Endothelial cell of umbilical vein (primary cell): ENCODE data around the gene PARD3B. TPM values are rescaled to one million over a fixed set of nuclear protein-coding genes. Genes with fewer than 3 reads are reported as not detected.

Experiments used
- BruUV-seq: library from RNA; stranded (reverse); fragments of 400-500 nt; replicated peaks from 2 replicates; lab custom pipeline; 2021; lab: Mats Ljungman, UMichigan
- CTCF ChIA-PET: fragments of 300-600, 350-600 bp; sonication (Branson Sonifier 250); formaldehyde crosslinking; loops from one replicate; lab custom pipeline; 2021; ENCODE audit warnings: antibody characterized with exemption, inconsistent platforms; lab: Charles Lee
- POLR2A ChIA-PET: fragments of 300-600, 350-600 bp; sonication (Branson Sonifier 250); formaldehyde crosslinking; loops from one replicate; lab custom pipeline; 2021; ENCODE audit warnings: antibody characterized with exemption, inconsistent platforms; lab: Charles Lee
- DNase-seq: peaks from one replicate; pipeline ENCODE4 v3.0.0-alpha.2; 2011; ENCODE audit warnings: low read depth, low spot score
- FAIRE-seq: peaks from 2 replicates; lab custom pipeline; 2011; peaks lifted over from hg19 to GRCh38; lab: Jason Lieb, UNC
- H2AFZ ChIP-seq: 2 replicates; pipeline ENCODE4 v1.6.0; 2012; ENCODE audit warnings: low read depth, low read length, control low read depth, inconsistent platforms
- H3K27ac ChIP-seq: 2 replicates; pipeline ENCODE4 v1.5.1; 2011; ENCODE audit warnings: low read depth, mild to moderate bottlenecking, control low read depth, low read length, moderate library complexity; ENCODE audit not compliant: insufficient read depth
- H3K27me3 ChIP-seq, 2 experiments: 2 replicates each; pipeline versions ENCODE4 v1.6.0 to v1.6.1; 2011; ENCODE audit warnings: low read length in 2 of 2, mixed read lengths in 1 of 2; ENCODE audit not compliant: control insufficient read depth in 2 of 2, insufficient read depth in 2 of 2
- H3K36me3 ChIP-seq, 2 experiments: 2 replicates in 1 of 2; 3 replicates in 1 of 2; pipeline ENCODE4 v1.5.1; 2011; ENCODE audit warnings: low read length in 2 of 2, mild to moderate bottlenecking in 1 of 2, moderate library complexity in 1 of 2; ENCODE audit not compliant: control insufficient read depth in 2 of 2, insufficient read depth in 2 of 2; ENCODE audit errors: extremely low read depth in 1 of 2
- H3K4me1 ChIP-seq: 3 replicates; pipeline ENCODE4 v1.5.1; 2011; ENCODE audit warnings: mild to moderate bottlenecking, low read length; ENCODE audit not compliant: control insufficient read depth, insufficient read depth; ENCODE audit errors: extremely low read depth
- H3K4me2 ChIP-seq: 2 replicates; pipeline ENCODE4 v1.6.1; 2011; ENCODE audit warnings: low read length, control low read depth, mixed read lengths; ENCODE audit not compliant: insufficient read depth
- H3K4me3 ChIP-seq, 3 experiments: fragments of 200-600 bp in 1 of 3; sonication (generic), shearing (Covaris generic) in 1 of 3; replicated peaks in 1 of 3; 2 replicates each; pipeline ENCODE4 v1.5.1; 2011 to 2016; ENCODE audit warnings: control low read depth in 3 of 3, low read length in 3 of 3, mild to moderate bottlenecking in 2 of 3, inconsistent platforms in 1 of 3, low read depth in 1 of 3, moderate library complexity in 1 of 3; ENCODE audit not compliant: insufficient read depth in 1 of 3
- H3K79me2 ChIP-seq: 2 replicates; pipeline ENCODE4 v1.6.0; 2012; ENCODE audit warnings: low read length, inconsistent platforms; ENCODE audit not compliant: control insufficient read depth, insufficient read depth
- H3K9ac ChIP-seq: replicated peaks from 2 replicates; pipeline ENCODE3; 2011; ENCODE audit warnings: low read length, control low read depth; ENCODE audit not compliant: insufficient read depth; ENCODE audit errors: extremely low read depth
- H3K9me1 ChIP-seq: replicated peaks from 3 replicates; pipeline ENCODE4 v1.6.0; 2011; ENCODE audit warnings: mild to moderate bottlenecking, low read length; ENCODE audit not compliant: control insufficient read depth, insufficient read depth; ENCODE audit errors: extremely low read depth
- H3K9me3 ChIP-seq: replicated peaks from 2 replicates; pipeline ENCODE4 v1.5.1; 2012; ENCODE audit warnings: low read length, inconsistent platforms; ENCODE audit not compliant: control insufficient read depth, insufficient read depth
- H4K20me1 ChIP-seq: replicated peaks from 2 replicates; pipeline ENCODE3; 2011; ENCODE audit warnings: mild to moderate bottlenecking, low read length; ENCODE audit not compliant: control insufficient read depth, insufficient read depth; ENCODE audit errors: extremely low read depth
- EZH2 ChIP-seq: IDR thresholded peaks from 2 replicates; pipeline ENCODE4 v1.6.1; 2012; ENCODE audit warnings: borderline replicate concordance, low read depth, mild to moderate bottlenecking, moderate library complexity, low read length, inconsistent platforms; ENCODE audit not compliant: severe bottlenecking
- FOS ChIP-seq: IDR thresholded peaks from 2 replicates; pipeline ENCODE4 v1.6.1; 2011; ENCODE audit warnings: mild to moderate bottlenecking, low read length, moderate library complexity, borderline replicate concordance; ENCODE audit not compliant: insufficient read depth
- GATA2 ChIP-seq: IDR thresholded peaks from 2 replicates; pipeline ENCODE4 v1.7.0; 2011; ENCODE audit warnings: low read depth, mild to moderate bottlenecking, moderate library complexity, mixed read lengths, low read length; ENCODE audit not compliant: insufficient read length, insufficient read depth
- JUN ChIP-seq: IDR thresholded peaks from 2 replicates; pipeline ENCODE4 v1.6.1; 2011; ENCODE audit warnings: borderline replicate concordance, low read depth; ENCODE audit not compliant: insufficient read length, insufficient read depth
- MYC ChIP-seq: IDR thresholded peaks from one replicate; pipeline ENCODE4 v1.6.1; 2011; ENCODE audit warnings: mild to moderate bottlenecking, low read depth, low read length
- POLR2A ChIP-seq: IDR thresholded peaks from 2 replicates; pipeline ENCODE4 v1.6.1; 2012; ENCODE audit warnings: low read depth, mild to moderate bottlenecking, control low read depth, low read length
- POLR2AphosphoS5 ChIP-seq: IDR thresholded peaks from 2 replicates; pipeline ENCODE4 v1.6.1; 2012; ENCODE audit warnings: low read depth, mild to moderate bottlenecking, control low read depth, low read length, moderate library complexity; ENCODE audit not compliant: insufficient read depth
- dilution Hi-C: fragments of 300-500 bp; cut with MboI; formaldehyde crosslinking; loops from one replicate; pipeline ENCODE4 v1.15.0; 2019; ENCODE audit warnings: low sequenced_read_pairs; ENCODE audit not compliant: extremely low pct_ligation_motif_present
- intact Hi-C: fragments of 100-400 bp; cut with micrococcal nuclease; formaldehyde crosslinking; loops from one replicate; pipeline ENCODE4 v1.10.0; 2022
- polyA plus RNA-seq, 4 experiments: library from polyadenylated mRNA; depleted of rRNA in 3 of 4; stranded (reverse) in 3 of 4; unstranded in 1 of 4; fragments of >200 nt; gene quantifications; 2 replicates each; pipeline versions ENCODE4 v1.2.1 to v1.2.3, GENCODE V29; 2011 to 2012; ENCODE audit warnings: missing spikeins in 1 of 4
- total RNA-seq: library from RNA; stranded (reverse); gene quantifications from 2 replicates; pipeline ENCODE4 v1.2.3, GENCODE V29; 2021
- TF ChIP-seq, protein P1 (sequence below): IDR thresholded peaks from 2 replicates; pipeline ENCODE4 v1.6.1; 2011; ENCODE audit not compliant: insufficient read depth, insufficient read length
- TF ChIP-seq, protein P2 (sequence below), 2 donors: IDR thresholded peaks; 1 replicate in 1 of 2; 2 replicates in 1 of 2; pipeline ENCODE4 v1.5.1; 2011; ENCODE audit warnings: low read length in 2 of 2, mild to moderate bottlenecking in 2 of 2, moderate library complexity in 2 of 2, control low read depth in 1 of 2, inconsistent platforms in 1 of 2, low read depth in 1 of 2; ENCODE audit not compliant: insufficient read depth in 1 of 2; ENCODE audit errors: extremely low read depth in 1 of 2

The PARD3B gene
- total and polyA plus RNA-seq, 2 donors (not counting 3 experiments of a cell fraction or from before 2014, with no cell fraction given), result 2.2 to 30.9 TPM

- ChIA-PET CTCF (interaction anchor here (1.0 to 2.1 kb wide), 5 partner anchors 8 to 212 kb away, joined by 3 to 7 read pairs (median 3); no protein-coding TSS in a partner anchor), POLR2A (no interaction called here)
- no peak for DNase-seq
- BruUV-seq, result no TSS peak
- Histone ChIP-seq H3K4me2 (no peak overlapping the region), H3K9ac (no peak overlapping the region), H3K4me1 (no peaks in the 10 kb centered on the region), H2AFZ (no peak overlapping the region), H3K4me3 (no peak overlapping the region), H4K20me1 (no peaks in the 10 kb centered on the region), H3K36me3 (no peaks in the 10 kb centered on the region), H3K9me1 (no peaks in the 10 kb centered on the region), H3K79me2 (no peaks in the 10 kb centered on the region), H3K27me3 (no peaks in the 10 kb centered on the region), H3K27ac (no peak overlapping the region), H3K9me3 (no peaks in the 10 kb centered on the region)
- FAIRE-seq, result no peak
- intact Hi-C loops, result no loop called here
- dilution Hi-C loops, result no loop called here
- no peak for TF ChIP-seq MYC
- TF ChIP-seq, protein P1, sequence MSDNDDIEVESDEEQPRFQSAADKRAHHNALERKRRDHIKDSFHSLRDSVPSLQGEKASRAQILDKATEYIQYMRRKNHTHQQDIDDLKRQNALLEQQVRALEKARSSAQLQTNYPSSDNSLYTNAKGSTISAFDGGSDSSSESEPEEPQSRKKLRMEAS, result no peak
- TF ChIP-seq POLR2A, result no peak
- TF ChIP-seq, protein P2, sequence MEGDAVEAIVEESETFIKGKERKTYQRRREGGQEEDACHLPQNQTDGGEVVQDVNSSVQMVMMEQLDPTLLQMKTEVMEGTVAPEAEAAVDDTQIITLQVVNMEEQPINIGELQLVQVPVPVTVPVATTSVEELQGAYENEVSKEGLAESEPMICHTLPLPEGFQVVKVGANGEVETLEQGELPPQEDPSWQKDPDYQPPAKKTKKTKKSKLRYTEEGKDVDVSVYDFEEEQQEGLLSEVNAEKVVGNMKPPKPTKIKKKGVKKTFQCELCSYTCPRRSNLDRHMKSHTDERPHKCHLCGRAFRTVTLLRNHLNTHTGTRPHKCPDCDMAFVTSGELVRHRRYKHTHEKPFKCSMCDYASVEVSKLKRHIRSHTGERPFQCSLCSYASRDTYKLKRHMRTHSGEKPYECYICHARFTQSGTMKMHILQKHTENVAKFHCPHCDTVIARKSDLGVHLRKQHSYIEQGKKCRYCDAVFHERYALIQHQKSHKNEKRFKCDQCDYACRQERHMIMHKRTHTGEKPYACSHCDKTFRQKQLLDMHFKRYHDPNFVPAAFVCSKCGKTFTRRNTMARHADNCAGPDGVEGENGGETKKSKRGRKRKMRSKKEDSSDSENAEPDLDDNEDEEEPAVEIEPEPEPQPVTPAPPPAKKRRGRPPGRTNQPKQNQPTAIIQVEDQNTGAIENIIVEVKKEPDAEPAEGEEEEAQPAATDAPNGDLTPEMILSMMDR (IDR thresholded peaks at IDR 0.05; ENCODE audit: extremely low read depth in 1 of 2, insufficient read depth in 1 of 2, low read depth in 1 of 2, low read length in 2 of 2), result no peak
Observed at GRCh38 chr2:205617905-205618304, 1072.6 kb downstream of the PARD3B start.

- H3K4me2 ChIP-seq, result no peak overlapping the region
- TF ChIP-seq POLR2A (no peak), EZH2 (no peak), GATA2 (no peak), POLR2AphosphoS5 (no peak), JUN (no peak), FOS (no peak), MYC (no peak)
- TF ChIP-seq, protein P2 (IDR thresholded peaks at IDR 0.05; ENCODE audit: extremely low read depth in 1 of 2, insufficient read depth in 1 of 2, low read depth in 1 of 2, low read length in 2 of 2), result no peak
- TF ChIP-seq, protein P1, result no peak
- H3K9me3 ChIP-seq, result no peaks in the 10 kb centered on the region
- no peak overlapping the region for H3K27ac ChIP-seq
- no peaks in the 10 kb centered on the region for H3K79me2 ChIP-seq
- BruUV-seq, result no TSS peak
- no peak for DNase-seq
- H3K4me3 ChIP-seq, result no peak overlapping the region
- no peaks in the 10 kb centered on the region for H3K27me3 ChIP-seq
- ChIA-PET POLR2A (no interaction called here), CTCF (interaction anchor here (0.6 to 2.0 kb wide), 3 partner anchors 9 to 56 kb away, joined by 3 to 7 read pairs (median 3); no protein-coding TSS in a partner anchor)
- H2AFZ ChIP-seq, result no peak overlapping the region
- no peaks in the 10 kb centered on the region for H4K20me1 ChIP-seq
- H3K9me1 ChIP-seq, result no peaks in the 10 kb centered on the region
- FAIRE-seq, result no peak
- no peak overlapping the region for H3K9ac ChIP-seq
- intact Hi-C loops, result no loop called here
- H3K4me1 ChIP-seq, result no peaks in the 10 kb centered on the region
- H3K36me3 ChIP-seq, result no peaks in the 10 kb centered on the region
- dilution Hi-C loops, result no loop called here
Observed at GRCh38 chr2:205619600-205619999, 1074.3 kb downstream of the PARD3B start.
